Heart right ventricle (tissue), 16 donors: ENCODE measurements around the gene CCT4. TPM values are rescaled to one million over a fixed set of nuclear protein-coding genes. Genes with fewer than 3 reads are reported as not detected.

Experiments used
- ATAC-seq, 8 donors: fragments of 200-7000 bp; cut with Tn5 transposase; one replicate each; pipeline ENCODE4 v1.9.1; 2020; ENCODE audit warnings: mild to moderate bottlenecking in 8 of 8, moderate library complexity in 8 of 8, moderate number of reproducible peaks in 1 of 8
- DNase-seq, 2 donors: peaks; one replicate each; pipeline ENCODE4 v3.0.0-alpha.2; 2020
- H3K27ac ChIP-seq, 10 donors: fragments of 200-600 bp; sonication (generic) in 2 of 10; one replicate each; pipeline versions ENCODE4 v1.5.0 to v1.8.0; 2020 to 2022; ENCODE audit warnings: mild to moderate bottlenecking in 3 of 10
- H3K27me3 ChIP-seq, 7 donors: fragments of 200-600 bp; one replicate each; pipeline ENCODE4 v1.8.0; 2021 to 2022; ENCODE audit warnings: mild to moderate bottlenecking in 2 of 7
- H3K36me3 ChIP-seq, 9 donors: fragments of 200-600 bp; sonication (generic) in 1 of 9; one replicate each; pipeline versions ENCODE4 v1.5.0 to v1.8.0; 2020 to 2022; ENCODE audit warnings: mild to moderate bottlenecking in 2 of 9
- H3K4me1 ChIP-seq, 9 donors: fragments of 200-600 bp; sonication (generic) in 1 of 9; one replicate each; pipeline versions ENCODE4 v1.5.0 to v1.8.0; 2020 to 2022; ENCODE audit warnings: mild to moderate bottlenecking in 4 of 9
- H3K4me3 ChIP-seq, 10 donors: fragments of 200-600 bp; sonication (generic) in 2 of 10; one replicate each; pipeline versions ENCODE4 v1.5.0 to v1.8.0; 2020 to 2022; ENCODE audit warnings: mild to moderate bottlenecking in 7 of 10, moderate library complexity in 2 of 10
- H3K9me3 ChIP-seq, 11 donors: fragments of 200-600 bp in 10 of 11; sonication (generic) in 2 of 11; one replicate each; pipeline versions ENCODE4 v1.5.0 to v1.8.0; 2013 to 2022; ENCODE audit warnings: mild to moderate bottlenecking in 2 of 11, control low read depth in 1 of 11, moderate library complexity in 1 of 11
- CTCF ChIP-seq, 9 donors: fragments of 200-600 bp; sonication (generic) in 2 of 9; IDR thresholded peaks; one replicate each; pipeline versions ENCODE4 v1.5.0 to v1.8.0; 2021 to 2022; ENCODE audit warnings: antibody characterized with exemption in 9 of 9, mild to moderate bottlenecking in 5 of 9, moderate library complexity in 1 of 9
- WGBS, 2 donors: extraction: QIAGEN DNeasy Blood & Tissue Kit; methylation state at CpG; one replicate each; pipeline ENCODE4 v1.1.7; 2013; ENCODE audit warnings: inconsistent platforms in 1 of 2; 5-methylcytosine and 5-hydroxymethylcytosine counted together
- intact Hi-C, 10 donors: fragments of 100-400 bp; cut with DNase I; formaldehyde crosslinking; loops; one replicate each; pipeline versions ENCODE4 v1.11.1 to v1.14.2; 2022
- polyA plus RNA-seq, 2 donors: library from polyadenylated mRNA; stranded (reverse); fragments of 200-250 nt; gene quantifications; one replicate each; pipeline ENCODE4 v1.2.3, GENCODE V29; 2013
- total RNA-seq, 10 donors: library from RNA; stranded (reverse); fragmentation: NEBNext Ultra II Directional in 3 of 10; extraction: Animal tissue kit (Norgen Biotek cat#: 25700) in 3 of 10; gene quantifications; one replicate each; pipeline versions ENCODE4 v1.2.1 to v1.2.4, GENCODE V29; 2021 to 2023
- donor health status: Arrhythmogenic right ventricular cardiomyopathy.
- donor health status: ischemic (EF 13 %, LVEDD 7.1; RV severe dilation, severe dysfunction).
- donor health status: healthy with polysubstance abuse.
- donor health status: DM: no; HTN: yes; CAD: no.
- donor health status: DM: no; HTN: no; CAD: no.
- donor health status: ischemic (EF 25% LVEDD 6.9; RV normal size, moderate dysfunction).
- donor health status: ischemic (EF 25% LVEDD 5.7; RV mildly dilated, moderate dysfunction).
- donor health status: healthy.
- donor health status: DM: yes; HTN: yes; CAD: no.
- donor health status: Ischemic cardiomyopathy.
- donor health status: ischemic (EF 35%, LVEDD 5.7; RV mildly dilated, moderate dysfunction).
- donor health status: nonischemic (EF 11% LVEDD 7.7; RV severe dilation, severe dysfunction).
- donor health status: DM: yes; HTN: yes; CAD: no.
- donor health status: PGD.
- donor health status: ischemic (EF 29% LVEDD 5.4; RV normal size, mild dysfunction).
- donor health status: nonischemic (EF 23%, LVEDD 6.1; RV moderate dilation, normal function).

The CCT4 gene
- total and polyA plus RNA-seq, 12 donors, result 27.0 to 133 (median 98.7) TPM

DNA sequence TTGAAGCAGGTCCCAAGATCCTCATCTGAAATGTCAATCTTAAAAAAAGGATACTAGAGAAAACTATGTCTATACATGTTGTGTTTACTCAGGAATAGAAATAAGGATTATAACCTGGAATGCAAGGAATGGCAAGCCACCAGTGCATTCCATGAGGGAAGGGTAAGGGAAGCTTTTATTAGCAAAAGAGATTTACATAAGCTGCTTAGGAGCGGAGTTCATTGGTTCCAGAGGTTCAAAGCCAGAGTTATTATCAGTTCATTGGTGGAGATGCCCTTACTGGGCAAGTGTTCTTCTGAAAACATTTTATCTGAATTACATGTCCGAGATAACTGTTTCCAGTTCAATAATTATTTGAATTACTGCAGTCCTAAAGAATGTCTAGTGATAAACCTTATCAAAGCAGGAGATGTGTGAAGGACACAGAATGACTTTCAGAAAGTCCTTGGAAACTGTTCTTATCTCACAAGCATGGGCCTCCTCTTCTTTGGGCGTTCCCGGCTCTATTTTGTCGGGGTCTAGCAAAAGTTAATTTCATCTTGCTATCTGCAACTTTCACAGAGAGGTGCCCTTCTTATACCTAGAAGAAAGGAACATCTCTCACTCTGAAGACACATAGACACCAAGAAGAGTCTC is 40.5 kb upstream of the CCT4 start:
- 43 to 56% methylated on average over 5 of the region's 5 CpGs for WGBS, 2 donors
- Histone ChIP-seq H3K9me3 (peaks cover 0 to 18% (median 6%) of the 10 kb centered on the region in 11 donors), H3K4me3 (no peak overlapping the region), H3K4me1 (peaks cover 0 to 17% (median 5%) of the 10 kb centered on the region in 9 donors), H3K27ac (peak overlapping the region in 6 of 10 donors; percentile 10 to 81 (median 71)), H3K36me3 (peaks cover 0 to 14% (median 0%) of the 10 kb centered on the region in 9 donors), H3K27me3 (no peaks in the 10 kb centered on the region)
- intact Hi-C loops, result loop anchor here in 3 of 10 donors (5.0 to 10.0 kb wide), 3 partner anchors 38 to 66 kb away; no protein-coding TSS in a partner anchor
- peak in 5 of 8 donors; percentile 63 to 86 (median 80) for ATAC-seq
- no peak for TF ChIP-seq CTCF (IDR thresholded peaks at IDR 0.05)
- DNase-seq, result no peak

- Histone ChIP-seq H3K9me3 (no peaks in the 10 kb centered on the region), H3K4me1 (peaks cover 0 to 30% (median 9%) of the 10 kb centered on the region in 9 donors), H3K4me3 (no peak overlapping the region), H3K36me3 (peaks cover 0 to 12% (median 0%) of the 10 kb centered on the region in 9 donors), H3K27me3 (no peaks in the 10 kb centered on the region), H3K27ac (no peak overlapping the region)
- DNase-seq (no peak), ATAC-seq (no peak)
- 88 to 90% methylated on average over 8 of the region's 8 CpGs for WGBS, 2 donors
- TF ChIP-seq CTCF (IDR thresholded peaks at IDR 0.05), result no peak
- intact Hi-C loops, result loop anchor here in 3 of 10 donors (5.0 to 10.0 kb wide), 3 partner anchors 40 to 68 kb away; no protein-coding TSS in a partner anchor
Measured at GRCh38 chr2:61926531-61927477, 38.3 kb upstream of the CCT4 start.

DNA sequence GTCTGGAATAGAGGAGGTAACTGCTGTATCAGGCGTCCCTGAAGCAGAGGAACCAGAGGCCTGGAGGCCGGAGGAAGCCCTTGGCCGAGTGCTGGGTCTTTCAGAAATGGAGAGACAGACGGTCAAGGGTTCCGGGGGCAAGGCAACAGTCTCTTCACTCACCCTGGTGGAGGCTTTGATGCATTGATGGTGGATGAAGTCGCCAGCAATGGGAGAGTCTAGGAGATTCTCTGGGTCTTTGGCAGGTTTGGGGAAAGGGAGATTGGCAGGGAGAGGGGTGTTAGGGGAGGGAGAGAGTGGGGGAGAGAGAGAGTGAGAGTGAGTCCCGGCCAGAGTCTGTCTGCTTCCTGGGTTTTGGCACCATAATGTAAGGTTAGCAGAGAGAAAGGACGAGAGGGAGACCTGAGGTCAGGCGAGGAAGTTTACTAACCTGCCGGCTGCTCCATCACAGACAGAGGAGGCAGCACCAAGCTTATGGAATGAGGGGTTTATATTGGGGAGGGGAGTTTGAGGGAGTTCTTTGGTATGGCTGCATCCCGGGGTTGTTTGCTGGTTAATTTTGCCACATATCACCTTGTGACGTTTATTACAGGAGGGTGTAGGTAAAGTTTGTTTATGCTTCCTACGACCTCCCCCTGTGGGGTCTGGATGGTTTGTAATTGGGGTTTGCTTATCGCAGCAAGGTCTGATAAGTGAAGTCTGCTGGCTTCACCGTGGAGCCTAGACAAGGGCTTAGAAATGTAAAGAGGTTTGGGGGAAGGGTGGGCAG is 36.6 kb upstream of the CCT4 start:
- WGBS, 2 donors, result 73 to 76% methylated on average over 15 of the region's 15 CpGs
- no peak for DNase-seq
- intact Hi-C loops, result loop anchor here in 4 of 10 donors (5.0 to 10.0 kb wide), 4 partner anchors 42 to 272 kb away; partner anchors contain the start of gene B3GNT2 (in 1 of the 4)
- Histone ChIP-seq H3K36me3 (peaks cover 0 to 12% (median 0%) of the 10 kb centered on the region in 9 donors), H3K27ac (peak overlapping the region in 5 of 10 donors; percentile 13 to 45 (median 42)), H3K4me3 (no peak overlapping the region), H3K27me3 (no peaks in the 10 kb centered on the region), H3K4me1 (peaks cover 0 to 40% (median 14%) of the 10 kb centered on the region in 9 donors), H3K9me3 (no peaks in the 10 kb centered on the region)
- no peak for ATAC-seq
- no peak for TF ChIP-seq CTCF (IDR thresholded peaks at IDR 0.05)
